Naive thymus-derived CD4-positive, alpha-beta T cell (primary cell): ENCODE data around the gene GARIN5A. TPM values are rescaled to one million over a fixed set of nuclear protein-coding genes. Genes with fewer than 3 reads are reported as not detected.

Experiments
- ATAC-seq: fragments of 150-1000 bp; cut with Tn5 transposase; 2 replicates; pipeline ENCODE4 v1.10.0; 2021; ENCODE audit warnings: mild to moderate bottlenecking, moderate library complexity
- CTCF ChIA-PET: fragments of 350-600 bp; sonication (Branson Sonifier 250); formaldehyde crosslinking; loops from one replicate; lab custom pipeline; 2021; ENCODE audit warnings: antibody characterized with exemption; lab: Charles Lee
- POLR2A ChIA-PET: fragments of 350-600 bp; sonication (Branson Sonifier 250); formaldehyde crosslinking; loops from one replicate; lab custom pipeline; 2021; ENCODE audit warnings: antibody characterized with exemption, inconsistent platforms; lab: Charles Lee
- DNase-seq, 9 donors: peaks; one replicate each; pipeline versions ENCODE4 v3.0.0 to v3.0.0-alpha.2; 2020 to 2022; ENCODE audit warnings: mixed read lengths in 1 of 9
- H3K27ac ChIP-seq: one replicate; pipeline ENCODE4 v1.7.0; 2013; ENCODE audit warnings: mild to moderate bottlenecking, low read depth, low read length, moderate library complexity
- H3K27me3 ChIP-seq, 2 donors: one replicate each; pipeline ENCODE4 v1.7.0; 2013; ENCODE audit warnings: low read length in 2 of 2, mild to moderate bottlenecking in 2 of 2, moderate library complexity in 2 of 2; ENCODE audit not compliant: control insufficient read depth in 2 of 2, insufficient read depth in 2 of 2
- H3K36me3 ChIP-seq, 3 experiments: 1 replicate in 2 of 3; 2 replicates in 1 of 3; pipeline ENCODE4 v1.7.0; 2013; ENCODE audit warnings: low read length in 3 of 3, mild to moderate bottlenecking in 3 of 3, moderate library complexity in 1 of 3; ENCODE audit not compliant: insufficient read depth in 3 of 3, control insufficient read depth in 2 of 3
- H3K4me1 ChIP-seq, 2 donors: one replicate each; pipeline ENCODE4 v1.7.0; 2013; ENCODE audit warnings: low read length in 2 of 2, mild to moderate bottlenecking in 2 of 2, moderate library complexity in 1 of 2; ENCODE audit not compliant: control insufficient read depth in 2 of 2, insufficient read depth in 2 of 2
- H3K4me3 ChIP-seq: 2 replicates; pipeline ENCODE4 v1.7.0; 2013; ENCODE audit warnings: mild to moderate bottlenecking, low read length
- H3K9me3 ChIP-seq, 3 experiments: 1 replicate in 2 of 3; 2 replicates in 1 of 3; pipeline ENCODE4 v1.7.0; 2013; ENCODE audit warnings: low read length in 3 of 3; ENCODE audit not compliant: control insufficient read depth in 2 of 3
- H3K27ac Mint-ChIP-seq, 9 donors: one replicate each; pipeline ENCODE4 v1.8.0; 2020 to 2022; ENCODE audit warnings: mixed read lengths in 9 of 9, mild to moderate bottlenecking in 8 of 9, moderate library complexity in 5 of 9, inconsistent platforms in 2 of 9
- H3K27me3 Mint-ChIP-seq, 5 donors: one replicate each; pipeline ENCODE4 v1.8.0; 2021 to 2022; ENCODE audit warnings: mixed read lengths in 5 of 5, mild to moderate bottlenecking in 1 of 5
- H3K36me3 Mint-ChIP-seq, 5 donors: one replicate each; pipeline ENCODE4 v1.8.0; 2020 to 2022; ENCODE audit warnings: mixed read lengths in 5 of 5, mild to moderate bottlenecking in 3 of 5, inconsistent platforms in 1 of 5
- H3K4me1 Mint-ChIP-seq, 7 donors: one replicate each; pipeline ENCODE4 v1.8.0; 2020 to 2022; ENCODE audit warnings: mixed read lengths in 7 of 7, mild to moderate bottlenecking in 3 of 7, inconsistent platforms in 1 of 7
- H3K4me3 Mint-ChIP-seq, 10 donors: one replicate each; pipeline ENCODE4 v1.8.0; 2020 to 2022; ENCODE audit warnings: mild to moderate bottlenecking in 10 of 10, mixed read lengths in 10 of 10, moderate library complexity in 6 of 10, inconsistent platforms in 2 of 10
- H3K9me3 Mint-ChIP-seq, 11 donors: one replicate each; pipeline ENCODE4 v1.8.0; 2020 to 2022; ENCODE audit warnings: mixed read lengths in 11 of 11, mild to moderate bottlenecking in 4 of 11, inconsistent platforms in 1 of 11, moderate library complexity in 1 of 11
- intact Hi-C, 2 donors: fragments of 100-400 bp; cut with micrococcal nuclease; formaldehyde crosslinking; loops; one replicate each; pipeline ENCODE4 v1.15.1; 2023
- polyA plus RNA-seq, 2 donors: library from polyadenylated mRNA; unstranded; fragments of 300-500 nt; fragmentation: Illumina TruSeq; gene quantifications; one replicate each; pipeline ENCODE4 v1.2.3, GENCODE V29; 2021
- total RNA-seq, 6 experiments: library from RNA in 5 of 6; stranded (reverse) in 5 of 6; gene quantifications; 1 replicate in 5 of 6; 2 replicates in 1 of 6; pipeline ENCODE4 v1.2.3 and lab custom pipeline; 2021 to 2026

GARIN5A gene
- total and polyA plus RNA-seq, 7 experiments from 2014 or later = 0.59 to 3.1 (median 0.76) TPM; not detected in 1

DNA sequence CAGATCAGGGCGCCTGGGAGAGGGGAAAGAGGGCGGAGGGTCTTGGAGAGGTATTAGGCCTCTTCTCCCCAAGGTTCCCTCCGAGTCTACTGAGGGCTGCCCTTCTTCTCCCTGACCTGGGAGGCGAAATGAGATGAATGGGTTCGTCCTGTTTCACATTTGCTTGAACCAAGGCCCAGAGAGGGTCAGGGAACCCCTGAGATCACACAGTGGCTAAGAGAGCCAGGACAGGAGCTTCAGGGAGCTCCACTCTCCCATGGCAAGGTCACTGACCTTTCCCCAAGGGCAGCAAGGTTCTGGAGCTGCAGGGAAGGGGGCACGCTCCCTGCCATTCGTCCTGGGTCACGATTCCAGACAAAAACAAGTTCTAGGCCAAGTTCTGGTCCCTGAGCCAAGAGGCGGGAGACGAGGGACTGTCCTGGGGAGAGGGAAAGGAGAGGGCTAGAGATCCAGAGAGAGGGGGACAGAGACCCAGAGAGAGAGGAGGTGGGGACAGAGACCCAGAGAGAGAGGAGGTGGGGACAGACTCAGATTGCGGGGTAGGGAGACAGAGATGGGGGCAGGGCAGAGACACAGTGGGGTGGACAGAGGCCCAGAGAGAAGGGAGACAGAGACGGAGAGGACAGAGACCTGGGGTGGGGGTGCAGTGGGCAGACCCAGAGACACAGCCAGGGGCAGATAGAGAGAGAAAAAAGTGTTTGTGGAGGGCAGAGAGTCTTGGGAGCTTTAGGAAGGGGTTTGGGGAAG lies 36.5 kb upstream of the GARIN5A start:
- H3K27ac Mint-ChIP-seq = peak overlapping the region in 5 of 9 donors; percentile 1 to 58 (median 43)
- CTCF ChIA-PET = no interaction called here
- peaks cover 0 to 17% (median 6%) of the 10 kb centered on the region in 5 donors for H3K27me3 Mint-ChIP-seq
- DNase-seq (no peak), ATAC-seq (no peak)
- intact Hi-C loops = loop anchor here in 1 of 2 donors (5.0 kb wide), 1 partner anchor 1521 kb away; the partner anchor contains the start of genes GYS1 and RUVBL2
- Histone ChIP-seq H3K36me3 (no peaks in the 10 kb centered on the region), H3K9me3 (no peaks in the 10 kb centered on the region), H3K4me1 (peaks cover 7 to 16% of the 10 kb centered on the region in 2 donors), H3K27ac (no peak overlapping the region), H3K27me3 (no peaks in the 10 kb centered on the region), H3K4me3 (no peak overlapping the region)
- H3K9me3 Mint-ChIP-seq = peaks cover 0 to 2% (median 0%) of the 10 kb centered on the region in 11 donors
- peaks cover 0 to 25% (median 19%) of the 10 kb centered on the region in 7 donors for H3K4me1 Mint-ChIP-seq
- POLR2A ChIA-PET = no interaction called here
- peaks cover 0 to 6% (median 0%) of the 10 kb centered on the region in 5 donors for H3K36me3 Mint-ChIP-seq
- H3K4me3 Mint-ChIP-seq = peak overlapping the region in 4 of 10 donors; percentile 26 to 71 (median 38)

DNA sequence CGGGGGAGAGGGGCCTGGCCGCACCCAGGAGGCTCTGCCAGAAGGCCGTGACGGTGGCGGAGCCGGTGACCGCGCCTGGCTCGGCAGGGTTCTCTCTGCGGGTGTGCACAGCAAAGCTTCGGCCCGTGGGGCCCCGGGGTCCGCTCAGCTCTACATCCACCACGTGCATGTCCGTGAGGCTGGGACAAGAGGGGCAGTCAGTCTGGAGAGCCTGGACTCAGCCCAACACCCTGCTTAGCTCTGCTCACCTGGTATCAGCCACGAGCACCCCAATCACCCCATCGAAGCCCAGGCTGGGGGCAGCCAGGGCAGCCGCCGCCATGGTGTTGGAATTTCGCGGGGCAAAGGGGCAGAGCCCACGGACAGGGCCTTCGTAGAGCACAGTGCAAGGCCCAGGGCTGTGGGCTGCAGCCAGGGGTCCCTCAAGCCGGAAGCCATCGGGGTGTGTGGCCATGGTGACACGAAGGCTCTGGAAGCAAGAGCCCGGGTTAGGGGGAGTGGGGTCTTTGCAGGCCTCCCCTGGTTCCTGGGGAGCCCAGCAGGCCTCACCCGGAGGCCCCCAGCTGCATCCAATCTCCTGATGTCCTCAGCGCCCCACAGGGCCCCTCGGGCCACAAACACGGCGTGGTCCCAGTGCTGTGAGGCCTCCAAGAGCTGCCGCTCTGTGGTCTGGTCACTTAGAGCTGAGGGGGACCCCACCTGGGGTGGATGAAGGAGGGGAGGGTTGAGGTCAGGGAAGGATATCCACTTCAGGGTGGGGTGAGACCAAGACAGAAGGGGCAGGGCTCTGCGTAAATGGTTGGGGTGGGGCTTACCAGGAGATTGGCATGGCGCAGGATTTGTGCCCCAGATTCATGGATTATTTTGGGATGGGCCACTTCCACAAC lies 35.7 kb upstream of the GARIN5A start:
- H3K4me1 Mint-ChIP-seq = peaks cover 0 to 26% (median 19%) of the 10 kb centered on the region in 7 donors
- DNase-seq = no peak
- peaks cover 0 to 17% (median 6%) of the 10 kb centered on the region in 5 donors for H3K27me3 Mint-ChIP-seq
- ChIA-PET CTCF (no interaction called here), POLR2A (interaction anchor here (1.2 to 2.4 kb wide), 4 partner anchors 34 to 144 kb away, joined by 4 to 10 read pairs (median 6); partner anchors contain the start of gene POLD1)
- H3K4me3 Mint-ChIP-seq = peak overlapping the region in 4 of 10 donors; percentile 75 to 89 (median 78)
- intact Hi-C loops = loop anchor here in 1 of 2 donors (5.0 kb wide), 1 partner anchor 1520 kb away; the partner anchor contains the start of genes GYS1 and RUVBL2
- Histone ChIP-seq H3K9me3 (no peaks in the 10 kb centered on the region), H3K27ac (peak overlapping the region; percentile 86), H3K4me3 (no peak overlapping the region), H3K36me3 (no peaks in the 10 kb centered on the region), H3K27me3 (no peaks in the 10 kb centered on the region), H3K4me1 (peaks cover 7 to 16% of the 10 kb centered on the region in 2 donors)
- peaks cover 0 to 6% (median 0%) of the 10 kb centered on the region in 5 donors for H3K36me3 Mint-ChIP-seq
- peaks cover 0 to 2% (median 0%) of the 10 kb centered on the region in 11 donors for H3K9me3 Mint-ChIP-seq
- H3K27ac Mint-ChIP-seq = peak overlapping the region in 4 of 9 donors; percentile 87 to 94 (median 90)
- ATAC-seq = no peak

DNA sequence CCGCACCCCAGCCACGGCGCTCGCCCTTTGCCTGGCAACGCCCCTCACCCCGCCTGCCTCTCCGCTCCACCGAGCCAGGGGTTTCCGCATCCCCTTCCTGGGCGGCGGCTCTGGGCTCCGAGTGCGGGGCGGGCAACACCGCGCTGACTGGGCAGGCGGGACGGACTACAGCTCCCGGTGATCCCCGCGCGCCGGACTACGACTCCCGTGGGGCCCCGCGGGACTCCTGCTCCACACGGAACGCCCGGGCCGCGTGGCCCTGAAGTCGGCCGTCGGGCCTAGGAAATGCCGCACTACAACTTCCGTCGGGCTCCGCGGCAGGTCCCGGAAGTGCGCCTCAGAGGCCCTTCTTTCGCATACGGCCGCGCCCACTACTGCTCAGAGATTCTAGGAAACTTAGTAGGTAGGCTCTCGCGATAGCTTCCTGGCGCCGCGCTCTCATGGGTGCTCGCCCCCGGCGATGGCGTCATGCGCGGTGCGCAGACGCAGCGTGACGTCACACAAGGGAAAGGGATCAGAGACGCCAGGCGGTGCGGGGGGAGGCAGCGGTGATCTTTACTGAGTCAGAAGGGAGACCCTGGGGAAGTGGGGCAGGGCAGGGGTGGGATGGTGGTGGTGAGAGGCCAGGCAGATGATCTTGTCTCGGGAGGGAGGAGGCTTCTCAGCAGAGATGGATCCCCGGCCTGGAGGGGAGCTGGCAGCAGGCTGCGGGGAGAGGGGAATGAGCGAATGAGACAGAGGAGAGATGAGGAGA lies 34.6 kb upstream of the GARIN5A start, which contains the start of gene JOSD2:
JOSD2 (minus strand) TSS at position 123 of the 754 bp plus-strand sequence. CDS start 760 bp downstream, outside the sequence.
- intact Hi-C loops = loop anchor here (1.0 to 5.0 kb wide), 13 partner anchors 35 to 1519 kb away; partner anchors contain the start of genes EMC10 (in 2 of the 2), GARIN5A (in 2 of the 2), KCNC3 (in 2 of the 2) and NR1H2 (in 2 of the 2)
- peaks cover 0 to 2% (median 0%) of the 10 kb centered on the region in 11 donors for H3K9me3 Mint-ChIP-seq
- Histone ChIP-seq H3K9me3 (no peaks in the 10 kb centered on the region), H3K4me3 (peak within 1 kb of the TSS; percentile 75), H3K36me3 (no peaks in the 10 kb centered on the region), H3K4me1 (peaks cover 7 to 16% of the 10 kb centered on the region in 2 donors), H3K27ac (peak within 1 kb of the TSS; percentile 86), H3K27me3 (no peaks in the 10 kb centered on the region)
- ChIA-PET POLR2A (interaction anchor here (0.8 to 2.4 kb wide), 11 partner anchors 32 to 183 kb away, joined by 3 to 10 read pairs (median 4); partner anchors contain the start of genes NR1H2 and POLD1), CTCF (interaction anchor here (0.9 kb wide), 1 partner anchor 154 kb away, joined by 3 read pairs; no protein-coding TSS in a partner anchor)
- peak; percentile 94 for ATAC-seq
- H3K36me3 Mint-ChIP-seq = peaks cover 0 to 10% (median 0%) of the 10 kb centered on the region in 5 donors
- peaks cover 0 to 27% (median 19%) of the 10 kb centered on the region in 7 donors for H3K4me1 Mint-ChIP-seq
- peak within 1 kb of the TSS; percentile 75 to 97 (median 88) for H3K4me3 Mint-ChIP-seq
- peaks cover 0 to 16% (median 6%) of the 10 kb centered on the region in 5 donors for H3K27me3 Mint-ChIP-seq
- H3K27ac Mint-ChIP-seq = peak within 1 kb of the TSS; percentile 87 to 99 (median 97)
- DNase-seq = peak; percentile 89 to 99 (median 96)

DNA sequence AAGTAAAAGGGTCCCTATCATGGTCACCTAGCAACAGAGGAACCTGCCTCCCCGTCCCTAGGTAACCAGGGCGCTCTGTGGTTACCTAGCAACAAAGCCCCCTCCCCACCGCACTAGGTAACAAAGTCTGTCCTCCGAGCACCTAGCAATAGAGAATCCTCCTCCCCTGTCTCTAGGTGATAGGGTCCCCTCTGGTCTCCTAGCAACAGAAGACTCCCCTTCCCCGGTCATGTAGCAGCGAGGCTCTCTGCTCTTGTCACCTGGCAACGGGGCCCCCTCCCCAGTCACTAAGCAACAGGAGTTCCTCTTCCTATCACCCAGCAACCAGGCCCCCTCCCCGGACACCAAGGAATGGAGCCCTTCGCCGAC lies 34.0 kb upstream of the GARIN5A start:
- Histone ChIP-seq H3K36me3 (peaks cover 0 to 3% (median 0%) of the 10 kb centered on the region in 3 experiments), H3K27ac (peak overlapping the region; percentile 86), H3K9me3 (no peaks in the 10 kb centered on the region), H3K4me1 (peaks cover 7 to 16% of the 10 kb centered on the region in 2 donors), H3K27me3 (no peaks in the 10 kb centered on the region), H3K4me3 (peak overlapping the region; percentile 58)
- intact Hi-C loops = loop anchor here (1.0 to 5.0 kb wide), 13 partner anchors 34 to 1518 kb away; partner anchors contain the start of genes EMC10 (in 2 of the 2), GARIN5A (in 2 of the 2), KCNC3 (in 2 of the 2) and NR1H2 (in 2 of the 2)
- H3K27me3 Mint-ChIP-seq = peaks cover 0 to 11% (median 2%) of the 10 kb centered on the region in 5 donors
- ATAC-seq (peak; percentile 21), DNase-seq (peak in 1 of 9 donors; percentile 86)
- CTCF ChIA-PET = interaction anchor here (0.6 to 0.9 kb wide), 2 partner anchors 47 to 154 kb away, joined by 3 to 4 read pairs; no protein-coding TSS in a partner anchor
- POLR2A ChIA-PET = interaction anchor here (0.6 to 2.4 kb wide), 11 partner anchors 32 to 1862 kb away, joined by 3 to 10 read pairs (median 4); partner anchors contain the start of genes NR1H2 and POLD1
- peak overlapping the region; percentile 87 to 99 (median 97) for H3K27ac Mint-ChIP-seq
- peaks cover 0 to 27% (median 19%) of the 10 kb centered on the region in 7 donors for H3K4me1 Mint-ChIP-seq
- peaks cover 0 to 10% (median 0%) of the 10 kb centered on the region in 5 donors for H3K36me3 Mint-ChIP-seq
- H3K4me3 Mint-ChIP-seq = peak overlapping the region; percentile 75 to 97 (median 88)
- H3K9me3 Mint-ChIP-seq = peaks cover 0 to 2% (median 0%) of the 10 kb centered on the region in 11 donors

DNA sequence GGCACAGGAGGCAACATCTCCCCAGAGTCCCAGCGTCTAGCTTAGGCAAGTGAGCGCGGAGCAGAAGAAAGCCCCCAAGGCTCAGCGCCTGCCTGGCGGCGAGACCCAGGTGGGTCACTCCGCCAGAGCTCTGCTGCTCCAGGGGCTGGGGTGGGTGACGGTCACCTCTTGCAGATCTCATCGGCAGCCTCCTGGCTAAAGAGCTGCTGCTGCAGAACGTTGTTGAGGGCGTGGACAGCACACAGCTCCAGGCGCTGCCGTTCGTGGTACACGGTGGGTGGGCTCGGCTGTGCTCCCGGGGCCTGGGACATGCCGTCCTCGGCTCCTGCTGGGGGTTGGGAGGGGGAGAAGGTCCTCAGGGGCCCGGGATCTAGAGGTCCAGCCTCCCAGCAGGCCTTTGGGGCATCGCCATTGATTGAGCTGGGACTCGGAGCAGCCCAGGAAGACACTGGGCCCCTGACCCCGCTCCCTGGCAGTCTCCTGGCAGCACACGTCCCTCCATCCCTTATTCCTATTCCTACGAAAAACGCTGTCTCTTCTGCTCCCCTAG lies 33.5 kb upstream of the GARIN5A start:
- Histone ChIP-seq H3K36me3 (peaks cover 0 to 6% (median 0%) of the 10 kb centered on the region in 3 experiments), H3K9me3 (no peaks in the 10 kb centered on the region), H3K27ac (peak overlapping the region; percentile 86), H3K4me3 (peak overlapping the region; percentile 58), H3K4me1 (peaks cover 7 to 16% of the 10 kb centered on the region in 2 donors), H3K27me3 (no peaks in the 10 kb centered on the region)
- DNase-seq (no peak), ATAC-seq (no peak)
- peaks cover 0 to 9% (median 0%) of the 10 kb centered on the region in 5 donors for H3K27me3 Mint-ChIP-seq
- H3K4me3 Mint-ChIP-seq = peak overlapping the region; percentile 75 to 97 (median 88)
- peaks cover 0 to 27% (median 19%) of the 10 kb centered on the region in 7 donors for H3K4me1 Mint-ChIP-seq
- peak overlapping the region; percentile 87 to 99 (median 97) for H3K27ac Mint-ChIP-seq
- ChIA-PET POLR2A (interaction anchor here (0.6 to 2.4 kb wide), 5 partner anchors 34 to 1861 kb away, joined by 3 to 10 read pairs (median 3); partner anchors contain the start of genes EMC10, GARIN5A and POLD1), CTCF (interaction anchor here (0.5 to 0.6 kb wide), 2 partner anchors 48 to 94 kb away, joined by 3 to 4 read pairs; no protein-coding TSS in a partner anchor)
- peaks cover 0 to 2% (median 0%) of the 10 kb centered on the region in 11 donors for H3K9me3 Mint-ChIP-seq
- intact Hi-C loops = loop anchor here (2.0 to 5.0 kb wide), 5 partner anchors 125 to 1518 kb away; partner anchors contain the start of genes AP2A1 (in 1 of the 2), GYS1 (in 1 of the 2), POLD1 (in 1 of the 2) and RRAS (in 1 of the 2)
- H3K36me3 Mint-ChIP-seq = peaks cover 0 to 10% (median 0%) of the 10 kb centered on the region in 5 donors
